B cell (primary cell): ENCODE measurements around the gene CTCF. TPM values are rescaled to one million over a fixed set of nuclear protein-coding genes. Genes with fewer than 3 reads are reported as not detected.
A peak's percentile ranks its signal among the peaks of the same experiment; 100 is the strongest.

Experiments used
- ATAC-seq: fragments of 200-7000 bp; cut with Tn5 transposase; one replicate; pipeline ENCODE4 v1.10.0; 2021; ENCODE audit warnings: low read depth, mild to moderate bottlenecking, moderate number of reproducible peaks, moderate library complexity
- CTCF ChIA-PET: fragments of 350-600 bp; sonication (Branson Sonifier 250); formaldehyde crosslinking; loops from one replicate; lab custom pipeline; 2021; ENCODE audit warnings: antibody characterized with exemption, inconsistent platforms; lab: Charles Lee
- POLR2A ChIA-PET: fragments of 350-600 bp; sonication (Branson Sonifier 250); formaldehyde crosslinking; loops from one replicate; lab custom pipeline; 2021; ENCODE audit warnings: antibody characterized with exemption; lab: Charles Lee
- DNase-seq: peaks from one replicate; pipeline ENCODE4 v3.0.0; 2013
- H2AFZ ChIP-seq: 2 replicates; pipeline ENCODE4 v1.6.1; 2012; ENCODE audit warnings: mild to moderate bottlenecking, low read depth, low read length; ENCODE audit not compliant: insufficient read depth, poor library complexity, severe bottlenecking
- H3K27ac ChIP-seq, 2 donors: 1 replicate in 1 of 2; 2 replicates in 1 of 2; pipeline ENCODE4 v1.5.1; 2012 to 2013; ENCODE audit warnings: low read length in 2 of 2, mild to moderate bottlenecking in 2 of 2, moderate library complexity in 1 of 2
- H3K27me3 ChIP-seq, 4 experiments: fragments of 200-600 bp in 1 of 4; sonication (generic) in 1 of 4; replicated peaks in 1 of 4; 1 replicate in 2 of 4; 2 replicates in 2 of 4; pipeline versions ENCODE4 v1.6.1 to v1.7.0; 2013 to 2016; ENCODE audit warnings: low read length in 3 of 4, mild to moderate bottlenecking in 2 of 4, mixed read lengths in 1 of 4, moderate library complexity in 1 of 4; ENCODE audit not compliant: insufficient read depth in 4 of 4, control insufficient read depth in 3 of 4; ENCODE audit errors: control extremely low read depth in 1 of 4
- H3K36me3 ChIP-seq, 2 experiments: replicated peaks in 1 of 2; 1 replicate in 1 of 2; 2 replicates in 1 of 2; pipeline versions ENCODE4 v1.6.1 to v1.7.1; 2013; ENCODE audit warnings: low read length in 1 of 2; ENCODE audit not compliant: insufficient read depth in 2 of 2, control insufficient read depth in 1 of 2; ENCODE audit errors: control extremely low read depth in 1 of 2, extremely low read depth in 1 of 2
- H3K4me1 ChIP-seq, 2 donors: fragments of 200-600 bp in 1 of 2; sonication (generic) in 1 of 2; 1 replicate in 1 of 2; 2 replicates in 1 of 2; pipeline versions ENCODE4 v1.5.1 to v1.6.1; 2013 to 2017; ENCODE audit warnings: low read length in 2 of 2; ENCODE audit not compliant: control insufficient read depth in 2 of 2, insufficient read depth in 2 of 2
- H3K4me2 ChIP-seq: replicated peaks from 2 replicates; pipeline ENCODE3; 2012; ENCODE audit warnings: mild to moderate bottlenecking, low read depth, low read length; ENCODE audit not compliant: poor library complexity, severe bottlenecking
- H3K4me3 ChIP-seq, 5 experiments: fragments of 200-600 bp in 1 of 5; sonication (generic) in 1 of 5; 1 replicate in 3 of 5; 2 replicates in 2 of 5; pipeline versions ENCODE4 v1.5.1 to v1.7.0; 2011 to 2016; ENCODE audit warnings: low read length in 4 of 5, mild to moderate bottlenecking in 4 of 5, low read depth in 2 of 5, control low read depth in 1 of 5, moderate library complexity in 1 of 5; ENCODE audit not compliant: insufficient read depth in 1 of 5; ENCODE audit errors: control extremely low read depth in 1 of 5, extremely low read depth in 1 of 5
- H3K79me2 ChIP-seq: fragments of 200-600 bp; sonication (generic); one replicate; pipeline ENCODE4 v1.6.0; 2016; ENCODE audit warnings: low read length; ENCODE audit not compliant: control insufficient read depth, insufficient read depth
- H3K9ac ChIP-seq: fragments of 200-600 bp; sonication (generic); 2 replicates; pipeline ENCODE4 v1.6.1; 2017; ENCODE audit warnings: mild to moderate bottlenecking, low read length, moderate library complexity
- H3K9me3 ChIP-seq, 3 donors: one replicate each; pipeline versions ENCODE4 v1.6.1 to v1.7.1; 2013; ENCODE audit warnings: low read length in 2 of 3; ENCODE audit not compliant: control insufficient read depth in 2 of 3, insufficient read depth in 1 of 3; ENCODE audit errors: control extremely low read depth in 1 of 3
- H4K20me1 ChIP-seq: 2 replicates; pipeline ENCODE4 v1.6.0; 2012; ENCODE audit warnings: mild to moderate bottlenecking, low read length; ENCODE audit not compliant: insufficient read depth, control insufficient read depth, poor library complexity, severe bottlenecking
- H3K27ac Mint-ChIP-seq: one replicate; pipeline ENCODE4 v1.8.0; 2021; ENCODE audit warnings: mixed read lengths
- H3K27me3 Mint-ChIP-seq: one replicate; pipeline ENCODE4 v1.8.0; 2021; ENCODE audit warnings: mixed read lengths
- H3K4me1 Mint-ChIP-seq: one replicate; pipeline ENCODE4 v1.8.0; 2021; ENCODE audit warnings: mixed read lengths
- H3K4me3 Mint-ChIP-seq: one replicate; pipeline ENCODE4 v1.8.0; 2021; ENCODE audit warnings: mixed read lengths
- H3K9me3 Mint-ChIP-seq: one replicate; pipeline ENCODE4 v1.8.0; 2022; ENCODE audit warnings: mixed read lengths; ENCODE audit not compliant: insufficient read depth
- CTCF ChIP-seq: fragments of 200-600 bp; IDR thresholded peaks from one replicate; pipeline ENCODE4 v1.8.0; 2022; ENCODE audit warnings: antibody characterized with exemption, mild to moderate bottlenecking
- EZH2 ChIP-seq: IDR thresholded peaks from 2 replicates; pipeline ENCODE4 v1.6.1; 2012; ENCODE audit warnings: borderline replicate concordance, low read depth, mild to moderate bottlenecking, moderate library complexity, low read length; ENCODE audit not compliant: insufficient read depth, poor library complexity, severe bottlenecking
- WGBS: methylation state at CpG from one replicate; pipeline ENCODE4 v1.1.5; 2013; ENCODE audit warnings: missing lambda C conversion rate; ENCODE audit not compliant: insufficient coverage; 5-methylcytosine and 5-hydroxymethylcytosine counted together
- intact Hi-C: fragments of 100-400 bp; cut with micrococcal nuclease; formaldehyde crosslinking; loops from one replicate; pipeline ENCODE4 v1.10.0; 2022
- polyA plus RNA-seq: library from polyadenylated mRNA; depleted of rRNA; stranded (reverse); fragments of >200 nt; gene quantifications from 2 replicates; pipeline ENCODE4 v1.2.3, GENCODE V29; 2012
- total RNA-seq, 2 donors: library from RNA; stranded (reverse); fragments of 120-200 nt in 1 of 2; gene quantifications; 1 replicate in 1 of 2; 2 replicates in 1 of 2; pipeline versions ENCODE4 v1.2.3 to v1.2.4, GENCODE V29; 2013 to 2022

CTCF gene
- total and polyA plus RNA-seq, 2 donors (not counting 1 experiment from before 2014, with no cell fraction given): 42.7 to 78.4 TPM

DNA sequence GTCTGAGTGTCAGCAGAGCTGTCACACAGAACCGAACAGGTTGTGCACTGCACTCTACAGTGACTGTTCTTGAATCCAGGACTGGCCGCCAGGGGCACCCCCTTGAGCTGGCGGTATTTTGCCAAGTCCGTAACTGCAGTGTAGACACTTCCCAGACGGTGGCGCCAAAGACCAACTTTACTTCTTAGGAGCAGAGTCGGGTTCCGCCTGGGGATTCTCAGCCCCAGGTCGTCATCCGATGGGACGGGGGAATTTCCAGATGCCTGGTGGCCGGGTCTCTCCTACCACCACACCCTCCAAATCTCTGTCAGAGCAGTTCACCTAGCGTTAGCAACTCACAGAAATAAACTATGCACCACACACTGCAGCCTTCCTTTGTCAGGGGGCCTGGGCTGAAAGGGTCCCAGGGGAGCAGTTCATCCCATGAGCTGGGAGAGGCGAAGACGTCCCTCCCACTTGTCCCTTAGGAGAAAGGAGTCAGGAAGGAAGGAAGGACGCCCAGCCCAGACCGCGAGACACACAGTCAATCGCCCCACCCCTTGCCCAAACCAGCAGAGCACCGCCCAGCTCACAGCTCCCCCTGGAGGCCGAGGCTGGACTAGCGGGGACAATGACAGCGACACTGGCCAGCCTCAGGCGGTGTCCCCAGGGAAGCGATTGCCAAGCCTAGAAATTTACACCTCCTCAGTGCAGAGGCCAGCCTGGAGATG is 41.1 kb upstream of the CTCF start:
- Mint-ChIP-seq H3K27ac (peak overlapping the region; percentile 99), H3K4me3 (peak overlapping the region; percentile 94), H3K9me3 (no peaks in the 10 kb centered on the region), H3K27me3 (no peaks in the 10 kb centered on the region), H3K4me1 (peaks cover 77% of the 10 kb centered on the region)
- under 1% methylated on average over 16 of the region's 25 CpGs for WGBS
- peak overlapping the region; percentile 48 for H2AFZ ChIP-seq
- ChIA-PET CTCF (interaction anchor here (0.6 to 18.8 kb wide), 57 partner anchors 10 to 569 kb away, joined by 3 to 817 read pairs (median 4); partner anchors contain the start of genes ACD, AGRP, ATP6V0D1 and C16orf86), POLR2A (interaction anchor here (0.5 to 2.9 kb wide), 21 partner anchors 9 to 470 kb away, joined by 3 to 26 read pairs (median 6); partner anchors contain the start of genes ACD, ATP6V0D1, C16orf86 and CARMIL2)
- peaks cover 0 to 4% of the 10 kb centered on the region in 2 experiments for H3K36me3 ChIP-seq
- no peaks in the 10 kb centered on the region for H3K27me3 ChIP-seq
- H3K4me2 ChIP-seq: peak overlapping the region; percentile 85
- peak overlapping the region; percentile 96 to 97 for H3K27ac ChIP-seq
- peaks cover 44 to 69% of the 10 kb centered on the region in 2 donors for H3K4me1 ChIP-seq
- peak; percentile 71 for ATAC-seq
- H4K20me1 ChIP-seq: peaks cover 7% of the 10 kb centered on the region
- intact Hi-C loops: loop anchor here (1.0 to 10.0 kb wide), 11 partner anchors 9 to 284 kb away; partner anchors contain the start of genes ACD, ATP6V0D1, CTCF and GFOD2
- H3K4me3 ChIP-seq: peak overlapping the region; percentile 47 to 74 (median 61)
- peaks cover 62% of the 10 kb centered on the region for H3K79me2 ChIP-seq
- H3K9me3 ChIP-seq: no peaks in the 10 kb centered on the region
- no peak for TF ChIP-seq EZH2
- TF ChIP-seq CTCF: peak; percentile 87
- H3K9ac ChIP-seq: peak overlapping the region; percentile 74
- DNase-seq: peak; percentile 99
